Stimulated activated naive CD4-positive, alpha-beta T cell (primary cell): ENCODE results near the gene CDH11.

Experiments
- DNase-seq, 6 experiments: peaks; one replicate each; lab custom pipeline; 2025; lab: John Stamatoyannopoulos, UW

Gene CDH11

GRCh38 chr16:64907844-64908243 is 214.0 kb downstream of the CDH11 start:
- no peak for DNase-seq

- no peak for DNase-seq
Observed at GRCh38 chr16:64903770-64904169, 218.1 kb downstream of the CDH11 start.

GRCh38 chr16:64900517-64900916 is 221.3 kb downstream of the CDH11 start:
- no peak for DNase-seq

GRCh38 chr16:64900019-64900418 is 221.8 kb downstream of the CDH11 start:
- no peak for DNase-seq

GRCh38 chr16:64898159-64898558 is 223.7 kb downstream of the CDH11 start:
- DNase-seq: no peak
